ENCODE results near the gene CANX.

DNA sequence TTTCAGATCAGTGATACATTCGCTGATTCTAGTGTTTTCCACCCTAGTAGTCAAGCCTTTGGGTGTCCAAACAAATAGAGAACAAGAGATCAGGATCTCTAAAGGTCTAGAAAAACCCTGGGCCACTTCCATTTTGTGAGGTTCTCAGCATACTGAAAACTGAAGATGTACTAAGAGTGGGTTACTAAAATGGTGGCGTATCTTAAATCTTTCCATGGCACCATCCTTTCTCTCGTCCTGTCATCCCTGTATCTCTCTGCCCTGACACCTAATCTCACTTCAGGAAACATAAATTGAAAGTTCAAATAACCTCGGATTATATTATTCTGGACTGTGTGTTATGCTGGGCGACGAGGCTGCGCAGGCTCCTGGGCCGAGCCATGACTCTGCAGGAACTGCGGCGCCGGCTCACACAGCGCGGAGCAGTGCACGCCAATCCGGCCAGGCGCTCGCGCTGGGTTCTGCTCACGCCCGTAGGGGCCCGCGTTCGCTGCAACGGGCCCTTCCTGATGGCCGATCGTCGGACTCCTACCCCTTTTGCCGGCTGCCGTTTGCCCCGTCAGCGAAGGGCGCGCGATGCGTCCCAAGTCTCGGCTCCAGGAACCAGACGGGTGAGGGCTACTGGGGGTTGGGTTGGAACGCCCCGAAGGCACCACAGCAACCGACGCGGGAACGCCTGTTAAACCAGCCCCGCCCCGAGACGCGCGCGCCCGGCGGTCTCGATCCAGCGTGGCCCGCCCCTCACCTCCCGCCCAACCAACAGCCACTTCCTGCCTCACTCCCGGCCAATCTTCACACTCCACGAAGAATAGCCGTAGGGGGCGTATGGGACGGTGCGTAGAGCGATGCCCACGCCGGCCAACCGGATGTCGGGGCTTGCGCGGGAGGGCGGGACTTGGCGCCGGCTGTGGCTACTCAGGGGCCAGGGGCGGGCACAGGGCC lies 503 bp upstream of the CANX start:
- TF ChIP-seq, protein P1, sequence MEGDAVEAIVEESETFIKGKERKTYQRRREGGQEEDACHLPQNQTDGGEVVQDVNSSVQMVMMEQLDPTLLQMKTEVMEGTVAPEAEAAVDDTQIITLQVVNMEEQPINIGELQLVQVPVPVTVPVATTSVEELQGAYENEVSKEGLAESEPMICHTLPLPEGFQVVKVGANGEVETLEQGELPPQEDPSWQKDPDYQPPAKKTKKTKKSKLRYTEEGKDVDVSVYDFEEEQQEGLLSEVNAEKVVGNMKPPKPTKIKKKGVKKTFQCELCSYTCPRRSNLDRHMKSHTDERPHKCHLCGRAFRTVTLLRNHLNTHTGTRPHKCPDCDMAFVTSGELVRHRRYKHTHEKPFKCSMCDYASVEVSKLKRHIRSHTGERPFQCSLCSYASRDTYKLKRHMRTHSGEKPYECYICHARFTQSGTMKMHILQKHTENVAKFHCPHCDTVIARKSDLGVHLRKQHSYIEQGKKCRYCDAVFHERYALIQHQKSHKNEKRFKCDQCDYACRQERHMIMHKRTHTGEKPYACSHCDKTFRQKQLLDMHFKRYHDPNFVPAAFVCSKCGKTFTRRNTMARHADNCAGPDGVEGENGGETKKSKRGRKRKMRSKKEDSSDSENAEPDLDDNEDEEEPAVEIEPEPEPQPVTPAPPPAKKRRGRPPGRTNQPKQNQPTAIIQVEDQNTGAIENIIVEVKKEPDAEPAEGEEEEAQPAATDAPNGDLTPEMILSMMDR (IDR thresholded peaks at IDR 0.05): peak in 1 of 6 experiments; percentile 12
- peak; percentile 82 to 90 for TF ChIP-seq POLR2A (IDR thresholded peaks at IDR 0.05)
